Transverse colon (tissue), 4 donors: ENCODE measurements around the gene OR2B6.

Source experiments
- EP300 ChIP-seq: sonication (generic); formaldehyde crosslinking; IDR thresholded peaks from one replicate; pipeline ENCODE4 v1.6.1; 2017; ENCODE audit warnings: antibody characterized with exemption, low read depth
- POLR2A ChIP-seq: fragments of 450-650 bp; IDR thresholded peaks from one replicate; pipeline ENCODE4 v1.6.1; 2016; ENCODE audit warnings: antibody characterized with exemption, mild to moderate bottlenecking, moderate library complexity
- POLR2AphosphoS5 ChIP-seq, 3 donors: sonication (generic); formaldehyde crosslinking; IDR thresholded peaks; one replicate each; pipeline ENCODE4 v1.6.1; 2016; ENCODE audit warnings: antibody characterized with exemption in 3 of 3
- TF ChIP-seq, protein P1 (sequence below), 5 experiments: fragments of 200-600 bp in 3 of 5; fragments of 450-650 bp in 2 of 5; sonication (generic) in 3 of 5; IDR thresholded peaks; 1 replicate in 2 of 5; 2 replicates in 3 of 5; pipeline ENCODE4 v1.5.1; 2016 to 2017; ENCODE audit warnings: antibody characterized with exemption in 5 of 5, inconsistent platforms in 3 of 5, mild to moderate bottlenecking in 2 of 5, moderate library complexity in 1 of 5

DNA sequence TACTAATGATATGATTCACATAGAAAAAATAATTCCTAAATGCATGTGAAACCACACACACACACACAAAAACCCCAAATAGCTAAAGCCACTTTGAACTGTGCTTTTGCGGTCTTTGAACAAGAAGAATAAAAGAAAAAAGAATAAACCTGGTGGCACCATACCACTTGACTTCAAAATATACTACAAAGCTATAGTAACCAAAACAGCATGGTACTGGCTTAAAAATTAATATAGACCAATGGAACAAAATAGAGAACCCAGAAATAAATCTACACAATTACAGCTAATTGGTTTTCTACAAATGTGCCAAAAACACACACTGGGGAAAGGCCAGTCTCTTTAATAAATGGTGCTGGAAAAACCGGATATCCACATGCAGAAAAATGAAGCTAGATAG lies 13.4 kb downstream of the OR2B6 start:
- TF ChIP-seq, protein P1, sequence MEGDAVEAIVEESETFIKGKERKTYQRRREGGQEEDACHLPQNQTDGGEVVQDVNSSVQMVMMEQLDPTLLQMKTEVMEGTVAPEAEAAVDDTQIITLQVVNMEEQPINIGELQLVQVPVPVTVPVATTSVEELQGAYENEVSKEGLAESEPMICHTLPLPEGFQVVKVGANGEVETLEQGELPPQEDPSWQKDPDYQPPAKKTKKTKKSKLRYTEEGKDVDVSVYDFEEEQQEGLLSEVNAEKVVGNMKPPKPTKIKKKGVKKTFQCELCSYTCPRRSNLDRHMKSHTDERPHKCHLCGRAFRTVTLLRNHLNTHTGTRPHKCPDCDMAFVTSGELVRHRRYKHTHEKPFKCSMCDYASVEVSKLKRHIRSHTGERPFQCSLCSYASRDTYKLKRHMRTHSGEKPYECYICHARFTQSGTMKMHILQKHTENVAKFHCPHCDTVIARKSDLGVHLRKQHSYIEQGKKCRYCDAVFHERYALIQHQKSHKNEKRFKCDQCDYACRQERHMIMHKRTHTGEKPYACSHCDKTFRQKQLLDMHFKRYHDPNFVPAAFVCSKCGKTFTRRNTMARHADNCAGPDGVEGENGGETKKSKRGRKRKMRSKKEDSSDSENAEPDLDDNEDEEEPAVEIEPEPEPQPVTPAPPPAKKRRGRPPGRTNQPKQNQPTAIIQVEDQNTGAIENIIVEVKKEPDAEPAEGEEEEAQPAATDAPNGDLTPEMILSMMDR (IDR thresholded peaks at IDR 0.05): no peak
- TF ChIP-seq EP300: no peak
- TF ChIP-seq POLR2A: no peak
- no peak for TF ChIP-seq POLR2AphosphoS5 (IDR thresholded peaks at IDR 0.05)
